CD4-positive, alpha-beta T cell treated with Interleukin-21 for 1 hour (primary cell): ENCODE measurements around the gene TRO.

Source experiments
- DNase-seq: peaks from one replicate; pipeline ENCODE4 v3.0.0-alpha.2; 2020

The TRO gene

DNA sequence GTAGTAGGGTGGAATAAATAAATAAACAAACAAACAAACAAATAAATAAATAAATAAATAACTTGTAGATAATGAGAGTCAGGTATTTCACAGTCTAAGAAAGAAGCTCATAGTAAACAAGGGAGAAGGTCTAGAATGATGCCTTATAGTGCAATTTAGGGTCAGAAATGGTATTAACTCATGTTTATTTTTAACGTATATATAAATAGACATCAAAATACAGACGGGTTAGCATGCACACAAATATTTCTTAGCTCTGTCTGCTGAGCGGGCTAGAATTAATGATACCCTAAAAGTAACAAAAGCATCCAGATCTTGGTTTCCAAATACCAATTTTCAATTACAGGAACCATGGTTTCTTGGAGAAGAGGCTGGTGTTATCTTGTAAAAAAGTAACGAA is 56.8 kb downstream of the TRO start:
- DNase-seq = no peak

DNA sequence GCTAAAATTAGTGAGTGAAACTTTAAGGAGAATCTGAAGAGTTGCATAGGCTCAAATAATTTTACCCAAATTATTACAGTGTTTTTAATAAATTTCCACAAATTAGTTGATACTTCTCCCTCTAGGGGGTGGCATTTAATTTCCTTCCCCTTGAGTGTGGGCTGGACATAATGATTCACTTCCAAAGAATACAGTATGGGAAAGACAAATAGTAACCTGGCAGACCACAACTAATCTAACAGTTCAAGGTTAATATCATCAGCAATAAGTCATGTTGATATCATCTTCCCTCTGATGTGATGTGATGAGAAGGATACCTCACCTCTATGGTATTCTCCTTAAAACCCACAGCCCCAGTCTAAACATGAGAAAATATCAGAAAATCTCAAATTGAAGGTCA is 57.8 kb downstream of the TRO start:
- DNase-seq = no peak

DNA sequence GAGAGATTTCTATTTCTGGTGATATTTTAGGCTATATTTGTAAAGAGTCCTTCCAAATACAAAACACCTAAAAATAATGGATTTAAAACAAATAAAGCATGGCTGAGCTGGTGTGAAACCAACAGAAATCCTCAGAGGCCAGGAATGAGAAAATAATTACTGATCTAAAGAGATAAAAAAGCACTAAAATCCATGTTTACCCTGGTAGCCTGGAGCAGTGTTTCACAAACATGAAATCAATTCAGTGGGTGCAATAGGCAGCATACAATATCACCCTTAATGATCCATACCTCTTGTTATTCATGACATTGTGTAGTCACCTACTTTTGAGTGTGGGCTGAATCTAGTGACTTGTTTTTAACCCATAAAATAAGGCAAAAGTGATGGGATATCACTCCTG is 58.8 kb downstream of the TRO start:
- no peak for DNase-seq

DNA sequence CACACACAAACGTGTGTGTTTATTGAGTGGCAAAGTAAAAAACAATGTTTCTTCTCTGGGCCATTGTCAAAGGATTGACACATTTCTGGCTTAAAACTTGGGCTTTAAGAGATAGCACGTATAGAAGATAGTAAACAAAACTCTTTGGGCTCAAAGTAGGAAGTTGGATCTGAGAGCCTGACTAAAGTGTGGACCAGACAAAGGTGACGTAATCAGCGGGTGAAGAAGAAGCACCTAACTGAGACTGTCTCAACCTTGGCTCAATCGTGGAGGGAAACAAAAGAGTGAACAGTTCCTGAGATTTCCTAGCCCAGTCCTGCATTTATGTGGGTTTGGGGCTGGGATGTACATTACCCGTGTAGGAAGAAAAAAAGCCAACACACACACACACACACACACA is 59.7 kb downstream of the TRO start:
- DNase-seq = no peak
